WTC11 (cell line): ENCODE measurements around the gene CHD9. TPM values are rescaled to one million over a fixed set of nuclear protein-coding genes. Genes with fewer than 3 reads are reported as not detected.

Experiments used
- ATAC-seq: fragments of 200-7000 bp; cut with Tn5 transposase; 2 replicates; pipeline ENCODE4 v1.10.0; 2021; ENCODE audit warnings: mild to moderate bottlenecking, moderate library complexity
- CTCF ChIA-PET: fragments of 300-600 bp; sonication (Branson Sonifier 250); formaldehyde crosslinking; loops from one replicate; lab custom pipeline; 2021; ENCODE audit warnings: antibody characterized with exemption; lab: Charles Lee
- POLR2A ChIA-PET: fragments of 350-600 bp; sonication (Branson Sonifier 250); formaldehyde crosslinking; loops from one replicate; lab custom pipeline; 2021; ENCODE audit warnings: antibody characterized with exemption; lab: Charles Lee
- DNase-seq: peaks from one replicate; pipeline ENCODE4 v3.0.0; 2021; ENCODE audit warnings: low spot score
- H3K27ac Mint-ChIP-seq: 2 replicates; pipeline ENCODE4 v1.8.0; 2021; ENCODE audit warnings: mixed read lengths
- H3K27me3 Mint-ChIP-seq: 2 replicates; pipeline ENCODE4 v1.8.0; 2021; ENCODE audit warnings: low read depth, mild to moderate bottlenecking, moderate library complexity, mixed read lengths
- H3K36me3 Mint-ChIP-seq: 2 replicates; pipeline ENCODE4 v1.8.0; 2021; ENCODE audit warnings: mixed read lengths
- H3K4me1 Mint-ChIP-seq: 2 replicates; pipeline ENCODE4 v1.8.0; 2022; ENCODE audit warnings: mixed read lengths
- H3K4me3 Mint-ChIP-seq: 2 replicates; pipeline ENCODE4 v1.8.0; 2021; ENCODE audit warnings: mild to moderate bottlenecking, moderate library complexity, mixed read lengths
- H3K9me3 Mint-ChIP-seq: 2 replicates; pipeline ENCODE4 v1.8.0; 2021; ENCODE audit warnings: mixed read lengths
- ARID4B ChIP-seq: sonication (generic); formaldehyde crosslinking; IDR thresholded peaks from 2 replicates; pipeline ENCODE4 v1.8.0; 2023; ENCODE audit warnings: missing genetic modification reagents, mild to moderate bottlenecking, borderline replicate concordance
- ATF6 ChIP-seq: sonication (generic); formaldehyde crosslinking; IDR thresholded peaks from 2 replicates; pipeline ENCODE4 v1.8.1; 2023; ENCODE audit warnings: mild to moderate bottlenecking, missing genetic modification reagents
- CDX4 ChIP-seq: fragments of 250-450 bp; sonication (Bioruptor Pico); IDR thresholded peaks from 2 replicates; pipeline ENCODE4 v1.9.0; 2021; ENCODE audit warnings: moderate library complexity, mild to moderate bottlenecking, inconsistent platforms, borderline replicate concordance
- E2F5 ChIP-seq: sonication (generic); formaldehyde crosslinking; IDR thresholded peaks from 2 replicates; pipeline ENCODE4 v1.8.1; 2022; ENCODE audit warnings: mild to moderate bottlenecking, moderate library complexity, missing genetic modification reagents
- IRF1 ChIP-seq: sonication (generic); formaldehyde crosslinking; IDR thresholded peaks from 2 replicates; pipeline ENCODE4 v1.8.0; 2023; ENCODE audit warnings: missing genetic modification reagents
- MXD4 ChIP-seq: fragments of 250-450 bp; sonication (Bioruptor Pico); IDR thresholded peaks from 2 replicates; pipeline ENCODE4 v1.8.0; 2021; ENCODE audit warnings: mild to moderate bottlenecking, moderate library complexity, borderline replicate concordance
- PREB ChIP-seq: sonication (generic); formaldehyde crosslinking; IDR thresholded peaks from 2 replicates; pipeline ENCODE4 v1.8.1; 2022; ENCODE audit warnings: mild to moderate bottlenecking, missing genetic modification reagents, moderate library complexity, borderline replicate concordance
- RORB ChIP-seq: fragments of 250-450 bp; sonication (Bioruptor Pico); IDR thresholded peaks from 2 replicates; pipeline ENCODE4 v1.9.0; 2021; ENCODE audit warnings: mild to moderate bottlenecking
- SOX15 ChIP-seq: fragments of 250-450 bp; sonication (Bioruptor Pico); IDR thresholded peaks from 2 replicates; pipeline ENCODE4 v1.9.0; 2021; ENCODE audit warnings: mild to moderate bottlenecking
- ZMAT4 ChIP-seq: fragments of 250-450 bp; sonication (Bioruptor Pico); IDR thresholded peaks from 2 replicates; pipeline ENCODE4 v1.9.0; 2021; ENCODE audit warnings: mild to moderate bottlenecking
- ZNF121 ChIP-seq: sonication (generic); formaldehyde crosslinking; IDR thresholded peaks from 2 replicates; pipeline ENCODE4 v1.8.0; 2023; ENCODE audit warnings: missing genetic modification reagents
- ZNF317 ChIP-seq: sonication (generic); formaldehyde crosslinking; IDR thresholded peaks from 2 replicates; pipeline ENCODE4 v1.8.1; 2023; ENCODE audit warnings: low read depth, mild to moderate bottlenecking, moderate library complexity, missing genetic modification reagents, borderline replicate concordance
- ZNF425 ChIP-seq: fragments of 250-450 bp; sonication (Bioruptor Pico); conservative IDR thresholded peaks from 2 replicates; pipeline ENCODE4 v1.9.0; 2021; ENCODE audit warnings: mild to moderate bottlenecking
- ZNF512 ChIP-seq: sonication (generic); formaldehyde crosslinking; IDR thresholded peaks from 2 replicates; pipeline ENCODE4 v1.8.1; 2022; ENCODE audit warnings: missing genetic modification reagents, borderline replicate concordance
- ZNF671 ChIP-seq: fragments of 250-450 bp; sonication (Bioruptor Pico); IDR thresholded peaks from 2 replicates; pipeline ENCODE4 v1.8.0; 2021; ENCODE audit warnings: mild to moderate bottlenecking
- total RNA-seq: library from RNA; stranded (reverse); gene quantifications from 3 replicates; pipeline ENCODE4 v1.2.3, GENCODE V29; 2021

CHD9 gene
- total RNA-seq, 1 experiment from 2014 or later: 31.3 TPM

- no peak for TF ChIP-seq PREB
- TF ChIP-seq, all 79 proteins: peak for 0
Observed at GRCh38 chr16:53085369-53085843, 30.6 kb downstream of the CHD9 start (continued).

- ChIA-PET POLR2A (interaction anchor here (0.7 to 2.1 kb wide), 2 partner anchors 13 to 257 kb away, joined by 4 to 7 read pairs; no protein-coding TSS in a partner anchor), CTCF (interaction anchor here (1.2 to 1.7 kb wide), 2 partner anchors 31 to 44 kb away, joined by 3 to 6 read pairs; partner anchors contain the start of gene CHD9)
- peak; percentile 27 for ATAC-seq
- no peak overlapping the region for H3K4me3 Mint-ChIP-seq
- no peak for DNase-seq
- H3K9me3 Mint-ChIP-seq: no peaks in the 10 kb centered on the region
- peak overlapping the region; percentile 7; the same call in 1 of the 2 replicates for H3K27ac Mint-ChIP-seq
- H3K36me3 Mint-ChIP-seq: no peaks in the 10 kb centered on the region
- H3K27me3 Mint-ChIP-seq: no peaks in the 10 kb centered on the region
- TF ChIP-seq ZNF121 (CRISPR knock-in tag) (no peak), RORB (CRISPR knock-in tag) (no peak), ZMAT4 (CRISPR knock-in tag) (no peak), ARID4B (no peak), SOX15 (no peak), MXD4 (CRISPR knock-in tag) (no peak), ZNF317 (CRISPR knock-in tag) (no peak), CDX4 (CRISPR knock-in tag) (no peak), IRF1 (CRISPR knock-in tag) (no peak), ZNF671 (CRISPR knock-in tag) (no peak), ZNF425 (CRISPR knock-in tag) (no peak), ZNF512 (CRISPR knock-in tag) (no peak), ATF6 (CRISPR knock-in tag) (no peak), E2F5 (no peak)
- H3K4me1 Mint-ChIP-seq: peaks cover 72% of the 10 kb centered on the region
Observed at GRCh38 chr16:53085931-53086421, 31.2 kb downstream of the CHD9 start.
